Measurements from ENCODE around the gene ARHGDIA.

DNA sequence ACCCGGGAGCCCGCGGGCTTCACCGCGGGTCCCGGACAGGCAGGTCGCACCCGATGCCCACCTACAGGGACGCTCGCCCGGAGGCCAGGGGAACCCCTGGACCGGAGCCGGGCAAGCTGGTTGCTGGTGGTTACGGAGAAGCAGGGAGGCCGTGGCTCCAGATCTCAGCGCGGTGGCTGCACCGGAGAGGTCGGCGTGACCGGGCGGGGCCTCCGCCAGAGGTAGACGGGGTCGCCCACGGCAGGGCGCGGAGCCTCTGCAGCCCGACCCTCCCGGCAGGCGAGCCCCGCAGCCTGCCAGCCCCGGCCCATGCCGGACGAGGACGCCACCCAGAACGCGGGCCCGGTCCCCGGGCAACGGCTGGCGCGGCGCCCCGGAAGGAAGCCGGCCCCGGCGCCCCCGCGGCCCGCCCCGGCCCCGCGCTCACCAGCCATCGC, 39.7 kb upstream of the ARHGDIA start:
- no peak for TF ChIP-seq POLR2A (IDR thresholded peaks at IDR 0.05)
- TF ChIP-seq, protein P1, sequence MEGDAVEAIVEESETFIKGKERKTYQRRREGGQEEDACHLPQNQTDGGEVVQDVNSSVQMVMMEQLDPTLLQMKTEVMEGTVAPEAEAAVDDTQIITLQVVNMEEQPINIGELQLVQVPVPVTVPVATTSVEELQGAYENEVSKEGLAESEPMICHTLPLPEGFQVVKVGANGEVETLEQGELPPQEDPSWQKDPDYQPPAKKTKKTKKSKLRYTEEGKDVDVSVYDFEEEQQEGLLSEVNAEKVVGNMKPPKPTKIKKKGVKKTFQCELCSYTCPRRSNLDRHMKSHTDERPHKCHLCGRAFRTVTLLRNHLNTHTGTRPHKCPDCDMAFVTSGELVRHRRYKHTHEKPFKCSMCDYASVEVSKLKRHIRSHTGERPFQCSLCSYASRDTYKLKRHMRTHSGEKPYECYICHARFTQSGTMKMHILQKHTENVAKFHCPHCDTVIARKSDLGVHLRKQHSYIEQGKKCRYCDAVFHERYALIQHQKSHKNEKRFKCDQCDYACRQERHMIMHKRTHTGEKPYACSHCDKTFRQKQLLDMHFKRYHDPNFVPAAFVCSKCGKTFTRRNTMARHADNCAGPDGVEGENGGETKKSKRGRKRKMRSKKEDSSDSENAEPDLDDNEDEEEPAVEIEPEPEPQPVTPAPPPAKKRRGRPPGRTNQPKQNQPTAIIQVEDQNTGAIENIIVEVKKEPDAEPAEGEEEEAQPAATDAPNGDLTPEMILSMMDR (IDR thresholded peaks at IDR 0.05 in 8 of 11, conservative IDR thresholded peaks at IDR 0.05 in 3 of 11), result no peak
